ENCODE data around the gene DIAPH2.

DNA sequence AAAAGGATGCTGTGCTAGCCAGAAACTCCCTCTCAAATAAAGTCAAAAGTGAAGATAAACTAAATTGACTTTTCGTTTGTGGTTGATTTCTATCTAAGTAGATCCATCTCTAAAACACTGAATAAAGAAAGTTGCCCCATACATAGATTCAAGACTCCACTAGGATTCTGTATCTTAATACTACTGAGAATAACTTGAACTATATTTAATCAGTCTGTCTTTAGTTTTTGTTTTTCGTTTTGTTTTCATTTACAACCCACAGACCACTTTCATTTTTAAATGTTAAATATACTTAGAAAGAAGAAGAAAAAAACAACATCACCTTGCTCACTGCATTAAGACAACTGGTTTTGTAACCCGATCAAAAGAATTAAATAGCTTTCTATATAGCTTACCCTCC lies 854.1 kb downstream of the DIAPH2 start:
- no peak for TF ChIP-seq OSR1 (CRISPR knock-in tag; IDR thresholded peaks at IDR 0.05)
- TF ChIP-seq SNAI2 (CRISPR knock-in tag; IDR thresholded peaks at IDR 0.05) = no peak
- TF ChIP-seq ZFP30 (CRISPR knock-in tag; IDR thresholded peaks at IDR 0.05) = no peak
- TF ChIP-seq, protein P1, sequence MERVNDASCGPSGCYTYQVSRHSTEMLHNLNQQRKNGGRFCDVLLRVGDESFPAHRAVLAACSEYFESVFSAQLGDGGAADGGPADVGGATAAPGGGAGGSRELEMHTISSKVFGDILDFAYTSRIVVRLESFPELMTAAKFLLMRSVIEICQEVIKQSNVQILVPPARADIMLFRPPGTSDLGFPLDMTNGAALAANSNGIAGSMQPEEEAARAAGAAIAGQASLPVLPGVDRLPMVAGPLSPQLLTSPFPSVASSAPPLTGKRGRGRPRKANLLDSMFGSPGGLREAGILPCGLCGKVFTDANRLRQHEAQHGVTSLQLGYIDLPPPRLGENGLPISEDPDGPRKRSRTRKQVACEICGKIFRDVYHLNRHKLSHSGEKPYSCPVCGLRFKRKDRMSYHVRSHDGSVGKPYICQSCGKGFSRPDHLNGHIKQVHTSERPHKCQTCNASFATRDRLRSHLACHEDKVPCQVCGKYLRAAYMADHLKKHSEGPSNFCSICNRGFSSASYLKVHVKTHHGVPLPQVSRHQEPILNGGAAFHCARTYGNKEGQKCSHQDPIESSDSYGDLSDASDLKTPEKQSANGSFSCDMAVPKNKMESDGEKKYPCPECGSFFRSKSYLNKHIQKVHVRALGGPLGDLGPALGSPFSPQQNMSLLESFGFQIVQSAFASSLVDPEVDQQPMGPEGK (CRISPR knock-in tag; IDR thresholded peaks at IDR 0.05; ENCODE audit: borderline replicate concordance) = no peak
- TF ChIP-seq, protein P2, sequence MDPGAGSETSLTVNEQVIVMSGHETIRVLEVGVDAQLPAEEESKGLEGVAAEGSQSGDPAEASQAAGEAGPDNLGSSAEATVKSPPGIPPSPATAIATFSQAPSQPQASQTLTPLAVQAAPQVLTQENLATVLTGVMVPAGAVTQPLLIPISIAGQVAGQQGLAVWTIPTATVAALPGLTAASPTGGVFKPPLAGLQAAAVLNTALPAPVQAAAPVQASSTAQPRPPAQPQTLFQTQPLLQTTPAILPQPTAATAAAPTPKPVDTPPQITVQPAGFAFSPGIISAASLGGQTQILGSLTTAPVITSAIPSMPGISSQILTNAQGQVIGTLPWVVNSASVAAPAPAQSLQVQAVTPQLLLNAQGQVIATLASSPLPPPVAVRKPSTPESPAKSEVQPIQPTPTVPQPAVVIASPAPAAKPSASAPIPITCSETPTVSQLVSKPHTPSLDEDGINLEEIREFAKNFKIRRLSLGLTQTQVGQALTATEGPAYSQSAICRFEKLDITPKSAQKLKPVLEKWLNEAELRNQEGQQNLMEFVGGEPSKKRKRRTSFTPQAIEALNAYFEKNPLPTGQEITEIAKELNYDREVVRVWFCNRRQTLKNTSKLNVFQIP (CRISPR knock-in tag; IDR thresholded peaks at IDR 0.05; ENCODE audit: borderline replicate concordance, low read depth) = no peak
- no peak for TF ChIP-seq ESRRG (CRISPR knock-in tag; IDR thresholded peaks at IDR 0.05)
- TF ChIP-seq, protein P3, sequence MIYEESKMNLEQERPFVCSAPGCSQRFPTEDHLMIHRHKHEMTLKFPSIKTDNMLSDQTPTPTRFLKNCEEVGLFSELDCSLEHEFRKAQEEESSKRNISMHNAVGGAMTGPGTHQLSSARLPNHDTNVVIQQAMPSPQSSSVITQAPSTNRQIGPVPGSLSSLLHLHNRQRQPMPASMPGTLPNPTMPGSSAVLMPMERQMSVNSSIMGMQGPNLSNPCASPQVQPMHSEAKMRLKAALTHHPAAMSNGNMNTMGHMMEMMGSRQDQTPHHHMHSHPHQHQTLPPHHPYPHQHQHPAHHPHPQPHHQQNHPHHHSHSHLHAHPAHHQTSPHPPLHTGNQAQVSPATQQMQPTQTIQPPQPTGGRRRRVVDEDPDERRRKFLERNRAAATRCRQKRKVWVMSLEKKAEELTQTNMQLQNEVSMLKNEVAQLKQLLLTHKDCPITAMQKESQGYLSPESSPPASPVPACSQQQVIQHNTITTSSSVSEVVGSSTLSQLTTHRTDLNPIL (CRISPR knock-in tag; IDR thresholded peaks at IDR 0.05; ENCODE audit: low read depth) = no peak
- no peak for TF ChIP-seq ZNF565 (CRISPR knock-in tag; conservative IDR thresholded peaks at IDR 0.05; ENCODE audit: low read depth)
- TF ChIP-seq ARNTL (CRISPR knock-in tag; IDR thresholded peaks at IDR 0.05; ENCODE audit: borderline replicate concordance, low read depth) = no peak
- TF ChIP-seq ZFP3 (CRISPR knock-in tag; IDR thresholded peaks at IDR 0.05) = no peak
- no peak for TF ChIP-seq GLIS3 (CRISPR knock-in tag; IDR thresholded peaks at IDR 0.05)
- no peak for TF ChIP-seq ZC3H10 (CRISPR knock-in tag; IDR thresholded peaks at IDR 0.05)
